Measurements from ENCODE around the gene BEST4.
"Not testable (repeated sequence)": the region's sequence is repeated elsewhere in the genome, so short reads cannot be mapped to it uniquely, and the experiment has no call there.

Gene BEST4

GRCh38 chr1:44783697-44784093 lies 4.3 kb downstream of the BEST4 start:
- in situ Hi-C loops (cut with MboI; ENCODE audit: low sequenced_read_pairs), result no loop called here

GRCh38 chr1:44780583-44781121 lies 7.3 kb downstream of the BEST4 start:
- in situ Hi-C loops (cut with MboI; ENCODE audit: low sequenced_read_pairs), result no loop called here

DNA sequence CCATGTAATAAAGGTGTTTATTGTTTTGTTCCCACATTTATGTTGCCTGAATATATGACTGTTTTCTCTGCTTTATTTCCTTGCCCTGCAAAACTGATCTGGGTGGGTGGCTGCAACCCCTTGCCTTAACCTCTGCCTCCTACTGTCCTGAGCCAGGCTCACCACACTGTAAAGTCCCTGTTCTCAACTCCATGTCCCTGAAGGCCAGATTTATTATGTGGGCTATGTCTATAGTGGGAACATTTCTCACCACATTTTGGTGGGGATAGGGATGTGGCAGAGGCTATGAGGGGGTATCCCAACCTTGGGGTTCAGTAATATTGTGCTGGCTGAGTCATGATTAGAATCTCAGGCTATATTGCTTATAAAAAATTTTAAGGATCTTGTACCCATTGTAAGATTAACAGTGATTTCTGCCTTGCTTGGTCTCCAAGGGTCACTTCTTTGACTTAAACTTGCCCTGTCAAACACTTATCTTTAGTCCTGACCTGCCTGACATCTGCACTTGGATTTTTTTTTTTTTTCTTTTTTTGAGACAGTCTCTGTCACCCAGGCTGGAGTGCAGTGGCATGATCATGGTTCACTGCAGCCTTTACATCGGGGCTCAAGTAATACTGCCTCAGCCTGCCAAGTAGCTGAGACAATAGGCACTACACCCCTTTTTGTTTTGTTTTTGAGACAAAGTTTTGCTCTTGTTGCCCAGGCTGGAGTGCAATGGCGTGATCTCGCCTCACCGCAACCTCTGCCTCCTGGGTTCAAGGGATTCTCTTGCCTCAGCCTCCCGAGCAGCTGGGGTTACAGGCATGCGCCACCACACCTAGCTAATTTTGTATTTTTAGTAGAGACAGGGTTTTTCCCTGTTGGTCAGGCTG lies 9.0 kb downstream of the BEST4 start:
- in situ Hi-C loops (cut with MboI; ENCODE audit: low sequenced_read_pairs), result no loop called here

DNA sequence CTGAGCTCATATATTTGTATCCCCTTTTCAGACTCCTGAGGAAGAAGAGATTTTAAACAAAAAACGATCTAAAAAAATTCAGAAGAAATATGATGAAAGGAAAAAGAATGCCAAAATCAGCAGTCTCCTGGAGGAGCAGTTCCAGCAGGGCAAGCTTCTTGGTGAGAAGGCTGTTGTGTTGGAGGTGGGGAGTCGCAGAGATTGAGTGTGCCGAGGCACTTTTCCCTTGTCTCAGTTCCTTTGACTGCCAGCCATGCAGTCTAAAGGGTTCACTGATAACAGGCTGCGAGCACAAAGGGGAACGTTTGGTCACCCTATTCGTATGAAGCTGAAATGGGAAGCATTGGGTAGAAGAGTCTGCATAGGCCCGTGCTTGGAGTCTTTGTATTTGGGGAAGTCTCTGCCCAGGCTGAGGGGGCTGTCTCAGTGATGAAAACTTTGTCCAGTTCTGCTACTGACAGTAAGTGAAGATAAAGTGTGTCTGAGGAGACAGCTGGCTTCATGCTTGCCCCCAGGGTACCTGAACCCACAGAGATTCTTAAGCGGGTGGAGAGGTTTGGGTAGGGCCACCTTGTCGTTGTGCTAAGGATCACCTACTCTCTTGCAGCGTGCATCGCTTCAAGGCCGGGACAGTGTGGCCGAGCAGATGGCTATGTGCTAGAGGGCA lies 9.9 kb downstream of the BEST4 start:
- in situ Hi-C loops (cut with MboI; ENCODE audit: low sequenced_read_pairs), result no loop called here

DNA sequence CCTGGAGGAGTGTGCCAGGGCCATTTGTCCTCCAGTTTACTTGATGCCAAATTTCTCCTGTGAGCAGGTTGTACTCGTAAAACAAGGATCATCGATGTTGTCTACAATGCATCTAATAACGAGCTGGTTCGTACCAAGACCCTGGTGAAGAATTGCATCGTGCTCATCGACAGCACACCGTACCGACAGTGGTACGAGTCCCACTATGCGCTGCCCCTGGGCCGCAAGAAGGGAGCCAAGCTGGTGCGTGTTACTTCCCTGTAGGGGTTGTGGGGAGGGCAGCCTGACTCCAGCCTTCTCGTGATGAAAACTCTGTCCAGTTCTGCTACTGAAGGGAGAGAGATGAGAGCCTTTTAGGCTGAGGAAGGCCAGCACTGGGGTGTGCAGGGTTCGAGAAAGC lies 10.4 kb downstream of the BEST4 start:
- in situ Hi-C loops (cut with MboI; ENCODE audit: low sequenced_read_pairs), result no loop called here

- in situ Hi-C loops (cut with MboI; ENCODE audit: low sequenced_read_pairs), result no loop called here
These were observed 11.3 kb downstream of the BEST4 start for GRCh38 chr1:44776730-44777068.

GRCh38 chr1:44775930-44776729 lies 11.8 kb downstream of the BEST4 start:
- in situ Hi-C loops (cut with MboI; ENCODE audit: low sequenced_read_pairs), result no loop called here

DNA sequence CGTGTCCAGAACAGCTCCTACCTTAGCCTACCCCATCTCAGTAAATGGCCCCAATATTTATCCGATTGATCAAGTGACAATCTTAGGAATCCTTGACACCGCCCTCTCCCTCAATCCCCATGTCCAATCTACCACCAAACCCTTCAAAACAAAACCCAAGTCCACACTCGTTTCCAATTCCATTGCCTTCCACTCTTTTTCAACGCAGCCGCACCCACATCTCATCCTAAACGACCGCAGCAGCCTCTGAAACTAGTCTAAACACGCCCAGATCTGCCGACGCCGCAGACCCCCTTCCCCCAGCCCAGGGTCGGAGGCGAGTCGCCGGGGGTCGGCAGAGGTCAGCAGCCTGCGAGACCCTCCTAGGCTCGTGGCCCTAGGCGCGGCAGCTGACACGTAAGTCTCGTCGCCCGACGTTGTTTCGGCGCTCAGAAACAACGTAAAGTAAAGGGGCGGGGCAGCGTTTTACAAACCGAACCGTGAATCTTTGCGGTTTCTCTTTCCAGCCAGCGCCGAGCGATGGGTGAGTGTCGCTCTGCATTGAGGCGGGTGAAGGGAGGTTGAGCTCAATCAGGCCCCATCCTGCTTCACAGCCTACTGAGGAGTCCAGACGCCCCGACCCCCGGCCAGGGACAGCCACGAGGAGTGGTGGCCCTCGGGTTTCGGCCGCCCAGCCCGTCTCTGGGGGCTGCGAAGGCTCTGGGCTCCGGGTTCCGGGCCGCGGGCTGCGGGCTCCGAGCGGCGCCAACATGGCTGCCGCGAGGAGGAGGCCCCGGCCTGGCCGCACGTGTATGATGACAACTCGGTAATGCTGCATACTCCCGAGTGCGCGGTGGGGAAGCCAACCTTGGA lies 12.7 kb downstream of the BEST4 start, which contains the start of gene RPS8:
TSS of gene RPS8 (plus strand) at position 463 of the 852 bp plus-strand sequence. CDS start at position 520, 57 bp downstream.
- in situ Hi-C loops (cut with MboI; ENCODE audit: low sequenced_read_pairs), result no loop called here

DNA sequence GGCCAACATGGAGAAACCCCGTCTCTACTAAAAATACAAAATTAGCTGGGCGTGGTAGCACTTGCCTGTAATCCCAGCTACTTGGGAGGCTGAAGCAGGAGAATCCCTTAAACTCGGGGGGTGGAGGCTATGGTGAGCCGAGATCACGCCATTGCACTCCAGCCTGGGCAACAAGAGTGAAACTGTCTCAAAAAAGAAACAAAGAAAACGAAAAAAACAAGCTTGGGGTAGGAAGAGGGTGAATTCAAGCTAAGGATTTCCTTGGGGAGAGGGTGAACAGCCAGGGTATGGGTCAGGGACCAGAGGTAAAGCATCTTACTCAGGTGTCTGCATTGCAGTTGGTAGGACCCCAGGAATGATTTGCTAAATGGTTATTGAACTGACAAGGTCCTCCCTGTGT lies 21.5 kb downstream of the BEST4 start:
- in situ Hi-C loops (cut with MboI; ENCODE audit: low sequenced_read_pairs), result not testable (repeated sequence)

DNA sequence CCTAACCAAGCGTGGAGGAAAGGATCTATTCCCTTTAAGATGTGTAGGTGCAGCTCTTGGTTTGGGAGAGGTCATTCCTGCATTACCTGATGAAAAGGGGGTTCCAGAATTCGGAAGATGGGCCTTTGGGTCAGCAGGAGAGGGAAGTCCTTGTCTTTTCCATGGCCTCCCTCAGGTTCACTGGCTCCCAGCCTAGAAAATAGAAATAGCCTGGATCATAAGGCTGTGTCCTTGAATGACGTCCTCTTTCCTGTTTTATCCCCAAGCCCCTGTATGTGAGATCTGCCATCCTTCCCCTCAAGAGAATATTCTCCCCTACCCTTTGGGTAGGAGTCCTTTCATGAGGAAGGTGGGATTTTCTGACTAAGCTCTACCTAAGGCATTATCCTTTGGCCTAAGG lies 27.1 kb downstream of the BEST4 start:
- in situ Hi-C loops (cut with MboI; ENCODE audit: low sequenced_read_pairs), result no loop called here

GRCh38 chr1:44759077-44759476 lies 28.9 kb downstream of the BEST4 start:
- in situ Hi-C loops (cut with MboI; ENCODE audit: low sequenced_read_pairs), result no loop called here

DNA sequence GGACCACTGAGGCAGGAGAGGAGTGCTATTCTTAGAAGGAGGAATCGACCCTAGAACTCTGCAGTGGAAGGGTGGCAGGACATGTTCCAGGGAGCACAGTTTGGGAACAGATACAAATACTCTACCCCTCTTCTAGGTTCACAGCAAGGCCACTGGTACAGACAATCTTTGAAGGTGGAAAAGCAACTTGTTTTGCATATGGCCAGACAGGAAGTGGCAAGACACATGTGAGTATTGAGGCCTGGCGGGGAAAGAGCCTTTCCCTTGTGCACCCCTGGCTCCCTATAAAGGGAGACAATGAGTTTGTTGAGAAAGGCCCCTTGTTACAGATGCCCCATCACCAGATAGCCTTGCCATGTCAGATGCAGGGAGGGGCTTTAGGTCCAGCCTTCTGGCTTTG lies 30.6 kb downstream of the BEST4 start:
- in situ Hi-C loops (cut with MboI; ENCODE audit: low sequenced_read_pairs), result no loop called here

- in situ Hi-C loops (cut with MboI; ENCODE audit: low sequenced_read_pairs), result no loop called here
These were observed 40.1 kb downstream of the BEST4 start for GRCh38 chr1:44747878-44748277.

- in situ Hi-C loops (cut with MboI; ENCODE audit: low sequenced_read_pairs), result no loop called here
These were observed 44.8 kb downstream of the BEST4 start for GRCh38 chr1:44743211-44743610.

DNA sequence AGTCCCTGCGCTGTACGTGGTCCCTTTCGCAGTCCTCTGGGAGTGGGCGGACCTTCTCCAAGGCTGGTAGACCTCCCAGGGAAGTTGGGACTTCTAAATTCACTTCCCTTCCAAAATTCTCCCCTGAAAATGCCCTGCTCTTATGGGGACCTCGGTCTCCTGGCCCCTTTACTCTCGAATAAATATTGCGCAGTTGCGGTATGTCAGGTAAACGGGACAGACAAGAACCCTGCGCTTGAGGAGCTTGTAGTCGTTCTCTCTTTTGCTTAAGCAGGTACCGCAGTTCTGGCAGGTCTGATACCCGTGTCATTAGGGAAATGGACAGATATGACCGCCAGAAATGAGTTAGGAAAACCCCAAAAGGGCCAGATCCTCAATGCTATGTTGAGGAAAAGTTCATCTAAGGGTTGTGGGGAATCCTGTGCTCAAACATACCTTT lies 47.8 kb downstream of the BEST4 start:
- in situ Hi-C loops (cut with MboI; ENCODE audit: low sequenced_read_pairs), result no loop called here

- in situ Hi-C loops (cut with MboI; ENCODE audit: low sequenced_read_pairs), result no loop called here
These were observed 48.4 kb downstream of the BEST4 start, which contains the start of gene KIF2C for GRCh38 chr1:44739307-44740178. TSS of gene KIF2C (plus strand) at chr1:44739837. CDS start at chr1:44739933, 96 bp downstream.

DNA sequence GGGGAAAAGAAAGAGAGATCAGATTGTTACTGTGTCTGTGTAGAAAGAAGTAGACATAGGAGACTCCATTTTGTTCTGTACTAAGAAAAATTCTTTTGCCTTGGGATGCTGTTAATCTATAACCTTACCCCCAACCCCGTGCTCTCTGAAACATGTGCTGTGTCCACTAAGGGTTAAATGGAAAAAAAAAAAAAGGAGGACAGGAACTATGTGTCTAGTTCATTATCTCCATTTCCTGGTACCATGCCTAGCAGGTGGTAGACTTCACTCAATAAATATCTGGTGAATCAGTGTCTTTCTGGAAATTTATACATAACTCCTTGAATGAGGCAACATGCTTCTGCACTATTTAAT lies 49.0 kb downstream of the BEST4 start:
- in situ Hi-C loops (cut with MboI; ENCODE audit: low sequenced_read_pairs), result not testable (repeated sequence)

GRCh38 chr1:44735992-44736391 lies 52.0 kb downstream of the BEST4 start:
- in situ Hi-C loops (cut with MboI; ENCODE audit: low sequenced_read_pairs), result no loop called here

DNA sequence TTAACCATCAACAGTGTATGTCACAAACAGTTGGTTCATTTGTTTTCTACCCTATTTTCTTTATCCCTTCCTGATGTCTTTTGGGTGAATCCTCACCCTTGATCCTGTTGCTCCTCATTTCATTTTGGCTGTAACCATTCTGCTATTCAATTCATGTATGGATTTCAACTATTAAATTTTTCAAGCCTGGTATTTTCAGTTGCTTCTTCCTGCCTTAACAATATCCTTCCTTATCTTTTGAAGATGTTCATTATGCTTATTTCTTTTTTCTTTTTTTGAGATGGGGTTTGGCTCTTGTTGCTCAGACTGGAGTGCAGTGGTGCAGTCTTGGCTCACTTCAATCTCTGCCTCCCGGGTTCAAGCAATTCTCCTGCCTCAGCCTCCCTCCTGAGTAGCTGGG lies 54.2 kb downstream of the BEST4 start:
- in situ Hi-C loops (cut with MboI; ENCODE audit: low sequenced_read_pairs), result loop anchor here (5.0 kb wide), 1 partner anchor 39 kb away; no protein-coding TSS in a partner anchor
